ENCODE results near the gene SLC38A10. TPM values are rescaled to one million over a fixed set of nuclear protein-coding genes. Genes with fewer than 3 reads are reported as not detected.

Gene SLC38A10
- polyA plus RNA-seq, 1 donor (not counting 4 experiments of a cell fraction or from before 2014, with no cell fraction given), result 16.8 TPM

GRCh38 chr17:81236784-81237183 is 58.3 kb downstream of the SLC38A10 start:
- Histone ChIP-seq H3K9ac (ENCODE audit: control insufficient read depth, extremely low read depth, insufficient read depth, low read length) (no peak overlapping the region), H4K20me1 (ENCODE audit: control insufficient read depth, extremely low read depth, insufficient read depth, low read length) (no peaks in the 10 kb centered on the region), H3K79me2 (ENCODE audit: control insufficient read depth, insufficient read depth, low read length) (peaks cover 35% of the 10 kb centered on the region), H3K4me2 (ENCODE audit: control insufficient read depth, extremely low read depth, insufficient read depth, low read depth, low read length) (no peak overlapping the region), H3K4me1 (ENCODE audit: control insufficient read depth, extremely low read depth, insufficient read depth, low read length) (peaks cover 19% of the 10 kb centered on the region), H3K36me3 (ENCODE audit: control insufficient read depth in 2 of 2, extremely low read depth in 1 of 2, insufficient read depth in 2 of 2, low read length in 2 of 2) (peaks cover 6 to 16% of the 10 kb centered on the region in 2 experiments), H2AFZ (ENCODE audit: control insufficient read depth, low read length) (no peak overlapping the region), H3K9me3 (ENCODE audit: control insufficient read depth, low read depth, low read length) (no peaks in the 10 kb centered on the region), H3K9me1 (ENCODE audit: control insufficient read depth, extremely low read depth, insufficient read depth, low read length) (no peaks in the 10 kb centered on the region), H3K27me3 (ENCODE audit: control insufficient read depth, extremely low read depth, insufficient read depth, low read length) (no peaks in the 10 kb centered on the region), H3K27ac (ENCODE audit: control insufficient read depth, insufficient read depth, low read length) (no peak overlapping the region), H3K4me3 (ENCODE audit: control insufficient read depth in 2 of 3, extremely low read depth in 1 of 3, insufficient read depth in 2 of 3, low read depth in 1 of 3, low read length in 3 of 3) (no peak overlapping the region)
- dilution Hi-C loops (cut with MboI; ENCODE audit: extremely low pct_ligation_motif_present, low sequenced_read_pairs), result no loop called here
- DNase-seq (ENCODE audit: low read depth, low spot score) (no peak), FAIRE-seq (no peak)
- TF ChIP-seq CTCF (optimal IDR thresholded peaks at IDR 0.05 in 1 of 3, IDR thresholded peaks at IDR 0.05 in 1 of 3, conservative IDR thresholded peaks at IDR 0.05 in 1 of 3; ENCODE audit: extremely low read depth in 1 of 3, insufficient read depth in 2 of 3, low read length in 3 of 3) (no peak), EZH2 (IDR thresholded peaks at IDR 0.05; ENCODE audit: low read length) (no peak)

GRCh38 chr17:81235822-81236740 is 59.0 kb downstream of the SLC38A10 start:
- Histone ChIP-seq H3K27me3 (ENCODE audit: control insufficient read depth, extremely low read depth, insufficient read depth, low read length) (no peaks in the 10 kb centered on the region), H4K20me1 (ENCODE audit: control insufficient read depth, extremely low read depth, insufficient read depth, low read length) (no peaks in the 10 kb centered on the region), H2AFZ (ENCODE audit: control insufficient read depth, low read length) (no peak overlapping the region), H3K79me2 (ENCODE audit: control insufficient read depth, insufficient read depth, low read length) (peaks cover 31% of the 10 kb centered on the region), H3K4me1 (ENCODE audit: control insufficient read depth, extremely low read depth, insufficient read depth, low read length) (peaks cover 19% of the 10 kb centered on the region), H3K4me3 (ENCODE audit: control insufficient read depth in 2 of 3, extremely low read depth in 1 of 3, insufficient read depth in 2 of 3, low read depth in 1 of 3, low read length in 3 of 3) (no peak overlapping the region), H3K4me2 (ENCODE audit: control insufficient read depth, extremely low read depth, insufficient read depth, low read depth, low read length) (no peak overlapping the region), H3K9me1 (ENCODE audit: control insufficient read depth, extremely low read depth, insufficient read depth, low read length) (no peaks in the 10 kb centered on the region), H3K27ac (ENCODE audit: control insufficient read depth, insufficient read depth, low read length) (no peak overlapping the region), H3K36me3 (ENCODE audit: control insufficient read depth in 2 of 2, extremely low read depth in 1 of 2, insufficient read depth in 2 of 2, low read length in 2 of 2) (peaks cover 3 to 16% of the 10 kb centered on the region in 2 experiments), H3K9ac (ENCODE audit: control insufficient read depth, extremely low read depth, insufficient read depth, low read length) (no peak overlapping the region), H3K9me3 (ENCODE audit: control insufficient read depth, low read depth, low read length) (no peaks in the 10 kb centered on the region)
- no peak for TF ChIP-seq CTCF (optimal IDR thresholded peaks at IDR 0.05 in 1 of 3, IDR thresholded peaks at IDR 0.05 in 1 of 3, conservative IDR thresholded peaks at IDR 0.05 in 1 of 3; ENCODE audit: extremely low read depth in 1 of 3, insufficient read depth in 2 of 3, low read length in 3 of 3)
- no peak for TF ChIP-seq EZH2 (IDR thresholded peaks at IDR 0.05; ENCODE audit: low read length)
- DNase-seq (ENCODE audit: low read depth, low spot score), result no peak
- FAIRE-seq, result no peak
- dilution Hi-C loops (cut with MboI; ENCODE audit: extremely low pct_ligation_motif_present, low sequenced_read_pairs), result no loop called here
